Measurements from ENCODE around the gene ZBED1. TPM values are rescaled to one million over a fixed set of nuclear protein-coding genes. Genes with fewer than 3 reads are reported as not detected.

The ZBED1 gene
- total and polyA plus RNA-seq, 7 donors, result 18.6 to 67.9 (median 37.6) TPM

GRCh38 chrX:2500091-2500802 lies 529 bp downstream of the ZBED1 start:
- H3K27ac ChIP-seq, result peak overlapping the region; percentile 90
- intact Hi-C loops (cut with DNase I), result loop anchor here in 1 of 2 donors (5.0 kb wide), 1 partner anchor 178 kb away; no protein-coding TSS in a partner anchor
- H3K27me3 ChIP-seq (ENCODE audit: insufficient read depth in 3 of 3, low read length in 2 of 3), result no peaks in the 10 kb centered on the region
- WGBS, 3 donors, result 1 to 2% (median 2%) methylated on average over 39 to 69 of the region's 70 CpGs
- peaks cover 0 to 7% of the 10 kb centered on the region in 2 donors for H3K36me3 ChIP-seq (ENCODE audit: insufficient read depth in 1 of 2, low read depth in 1 of 2)
- no peaks in the 10 kb centered on the region for H3K9me3 ChIP-seq
- peak overlapping the region; percentile 85 for H3K4me3 ChIP-seq
- ATAC-seq, result peak; percentile 65 to 80 (median 70)
- no peak for TF ChIP-seq CTCF (IDR thresholded peaks at IDR 0.05)
- H3K4me1 ChIP-seq, result peaks cover 14% of the 10 kb centered on the region
- peak; percentile 46 to 56 for DNase-seq

- Histone ChIP-seq H3K4me1 (peaks cover 14% of the 10 kb centered on the region), H3K4me3 (peak overlapping the region; percentile 85), H3K27ac (peak overlapping the region; percentile 90), H3K9me3 (no peaks in the 10 kb centered on the region), H3K36me3 (ENCODE audit: insufficient read depth in 1 of 2, low read depth in 1 of 2) (peaks cover 0 to 7% of the 10 kb centered on the region in 2 donors), H3K27me3 (ENCODE audit: insufficient read depth in 3 of 3, low read length in 2 of 3) (no peaks in the 10 kb centered on the region)
- intact Hi-C loops (cut with DNase I), result loop anchor here in 1 of 2 donors (10.0 kb wide), 1 partner anchor 95 kb away; no protein-coding TSS in a partner anchor
- WGBS, 3 donors, result 86 to 94% (median 92%) methylated on average over 8 of the region's 8 CpGs
- DNase-seq (no peak), ATAC-seq (no peak)
- no peak for TF ChIP-seq CTCF (IDR thresholded peaks at IDR 0.05)
Observed at GRCh38 chrX:2499507-2499906, 1.3 kb downstream of the ZBED1 start.

GRCh38 chrX:2498781-2499302 lies 1.9 kb downstream of the ZBED1 start:
- peaks cover 14% of the 10 kb centered on the region for H3K4me1 ChIP-seq
- peak overlapping the region; percentile 90 for H3K27ac ChIP-seq
- no peaks in the 10 kb centered on the region for H3K27me3 ChIP-seq (ENCODE audit: insufficient read depth in 3 of 3, low read length in 2 of 3)
- no peak for TF ChIP-seq CTCF (IDR thresholded peaks at IDR 0.05)
- ATAC-seq, result peak; percentile 43 to 75 (median 62)
- H3K4me3 ChIP-seq, result peak overlapping the region; percentile 85
- WGBS, 3 donors, result 12 to 29% (median 21%) methylated on average over 10 of the region's 10 CpGs
- DNase-seq, result no peak
- intact Hi-C loops (cut with DNase I), result loop anchor here in 1 of 2 donors (10.0 kb wide), 1 partner anchor 94 kb away; no protein-coding TSS in a partner anchor
- peaks cover 0 to 7% of the 10 kb centered on the region in 2 donors for H3K36me3 ChIP-seq (ENCODE audit: insufficient read depth in 1 of 2, low read depth in 1 of 2)
- H3K9me3 ChIP-seq, result no peaks in the 10 kb centered on the region

GRCh38 chrX:2497961-2498780 lies 2.6 kb downstream of the ZBED1 start:
- Histone ChIP-seq H3K4me1 (peaks cover 14% of the 10 kb centered on the region), H3K27me3 (ENCODE audit: insufficient read depth in 3 of 3, low read length in 2 of 3) (no peaks in the 10 kb centered on the region), H3K9me3 (no peaks in the 10 kb centered on the region), H3K36me3 (ENCODE audit: insufficient read depth in 1 of 2, low read depth in 1 of 2) (peaks cover 0 to 7% of the 10 kb centered on the region in 2 donors), H3K4me3 (peak overlapping the region; percentile 85), H3K27ac (peak overlapping the region; percentile 90)
- ATAC-seq (peak in 2 of 4 donors; percentile 15 to 37), DNase-seq (no peak)
- WGBS, 3 donors, result 12 to 25% (median 16%) methylated on average over 11 of the region's 11 CpGs
- intact Hi-C loops (cut with DNase I), result loop anchor here in 1 of 2 donors (10.0 kb wide), 1 partner anchor 93 kb away; no protein-coding TSS in a partner anchor
- no peak for TF ChIP-seq CTCF (IDR thresholded peaks at IDR 0.05)

Data from psoas muscle (tissue), 8 donors.